HUES64 (cell line): ENCODE results near the gene GP1BB.

Experiments
- H3K27ac ChIP-seq: 2 replicates; pipeline ENCODE4 v1.7.0; 2013; ENCODE audit warnings: low read depth, low read length, inconsistent platforms
- H3K27me3 ChIP-seq: 2 replicates; pipeline ENCODE4 v1.6.1; 2013; ENCODE audit warnings: mild to moderate bottlenecking, low read length; ENCODE audit not compliant: insufficient read depth
- H3K36me3 ChIP-seq: 2 replicates; pipeline ENCODE4 v1.6.1; 2013; ENCODE audit warnings: mild to moderate bottlenecking, low read length; ENCODE audit not compliant: insufficient read depth
- H3K4me1 ChIP-seq: 2 replicates; pipeline ENCODE4 v1.6.1; 2013; ENCODE audit warnings: mild to moderate bottlenecking, low read length, moderate library complexity; ENCODE audit not compliant: insufficient read depth
- H3K4me3 ChIP-seq: 2 replicates; pipeline ENCODE4 v1.5.1; 2013; ENCODE audit warnings: mild to moderate bottlenecking, low read length, moderate library complexity
- H3K9ac ChIP-seq: 2 replicates; pipeline ENCODE4 v1.6.1; 2013; ENCODE audit warnings: mild to moderate bottlenecking, low read depth, low read length
- H3K9me3 ChIP-seq: 2 replicates; pipeline ENCODE4 v1.6.1; 2013; ENCODE audit warnings: low read depth, low read length; ENCODE audit not compliant: insufficient read depth
- WGBS: fragments of 150-250, 120-280 bp; methylation state at CpG from one replicate; pipeline ENCODE4 v1.1.7; 2013; ENCODE audit warnings: missing lambda C conversion rate; 5-methylcytosine and 5-hydroxymethylcytosine counted together

The GP1BB gene

GRCh38 chr22:19760951-19761724 lies 37.8 kb downstream of the GP1BB start:
- no peaks in the 10 kb centered on the region for H3K36me3 ChIP-seq
- no peak overlapping the region for H3K9ac ChIP-seq
- no peak overlapping the region for H3K27ac ChIP-seq
- H3K9me3 ChIP-seq = no peaks in the 10 kb centered on the region
- H3K4me1 ChIP-seq = peaks cover 20% of the 10 kb centered on the region
- H3K27me3 ChIP-seq = peaks cover 98% of the 10 kb centered on the region
- 2% methylated on average over 117 of the region's 117 CpGs for WGBS
- H3K4me3 ChIP-seq = peak overlapping the region; percentile 29; the same call in 1 of the 2 replicates

GRCh38 chr22:19761725-19762567 lies 38.6 kb downstream of the GP1BB start:
- Histone ChIP-seq H3K27me3 (peaks cover 98% of the 10 kb centered on the region), H3K9me3 (no peaks in the 10 kb centered on the region), H3K9ac (no peak overlapping the region), H3K4me3 (0 out of 2 replicates have a peak overlapping the region, but pooled peaks have one; percentile 12), H3K36me3 (no peaks in the 10 kb centered on the region), H3K27ac (no peak overlapping the region), H3K4me1 (peaks cover 20% of the 10 kb centered on the region)
- 41% methylated on average over 33 of the region's 33 CpGs for WGBS

GRCh38 chr22:19762568-19763457 lies 39.5 kb downstream of the GP1BB start:
- Histone ChIP-seq H3K4me3 (no peak overlapping the region; the same call in 1 of the 2 replicates), H3K9me3 (no peaks in the 10 kb centered on the region), H3K27me3 (peaks cover 98% of the 10 kb centered on the region), H3K36me3 (no peaks in the 10 kb centered on the region), H3K4me1 (peaks cover 20% of the 10 kb centered on the region), H3K27ac (no peak overlapping the region), H3K9ac (no peak overlapping the region)
- WGBS = 70% methylated on average over 34 of the region's 34 CpGs

- H3K4me3 ChIP-seq = no peak overlapping the region
- 68% methylated on average over 39 of the region's 39 CpGs for WGBS
- H3K27me3 ChIP-seq = peaks cover 98% of the 10 kb centered on the region
- no peaks in the 10 kb centered on the region for H3K9me3 ChIP-seq
- H3K27ac ChIP-seq = no peak overlapping the region
- H3K4me1 ChIP-seq = peaks cover 20% of the 10 kb centered on the region
- H3K9ac ChIP-seq = no peak overlapping the region
- no peaks in the 10 kb centered on the region for H3K36me3 ChIP-seq
Measured at GRCh38 chr22:19763458-19764298, 40.3 kb downstream of the GP1BB start.

- WGBS = 66% methylated on average over 16 of the region's 17 CpGs
- peaks cover 98% of the 10 kb centered on the region for H3K27me3 ChIP-seq
Measured at GRCh38 chr22:19764299-19764593, 40.9 kb downstream of the GP1BB start.

GRCh38 chr22:19764636-19765476 lies 41.5 kb downstream of the GP1BB start:
- Histone ChIP-seq H3K27me3 (peaks cover 98% of the 10 kb centered on the region), H3K36me3 (no peaks in the 10 kb centered on the region), H3K27ac (no peak overlapping the region), H3K9ac (no peak overlapping the region), H3K4me1 (peaks cover 20% of the 10 kb centered on the region), H3K9me3 (no peaks in the 10 kb centered on the region), H3K4me3 (peak overlapping the region; percentile 25; the same call in 1 of the 2 replicates)
- 30% methylated on average over 25 of the region's 25 CpGs for WGBS

More at GRCh38 chr22:19764299-19764593, 40.9 kb downstream of the GP1BB start:
- no peak overlapping the region for H3K9ac ChIP-seq
- H3K27ac ChIP-seq = no peak overlapping the region
- peaks cover 20% of the 10 kb centered on the region for H3K4me1 ChIP-seq
- no peaks in the 10 kb centered on the region for H3K36me3 ChIP-seq
- no peak overlapping the region for H3K4me3 ChIP-seq
- no peaks in the 10 kb centered on the region for H3K9me3 ChIP-seq

- Histone ChIP-seq H3K4me3 (peak overlapping the region; percentile 25), H3K27ac (no peak overlapping the region), H3K36me3 (no peaks in the 10 kb centered on the region), H3K4me1 (peaks cover 18% of the 10 kb centered on the region), H3K9me3 (no peaks in the 10 kb centered on the region), H3K9ac (no peak overlapping the region), H3K27me3 (peaks cover 100% of the 10 kb centered on the region)
- 1% methylated on average over 81 of the region's 83 CpGs for WGBS
Measured at GRCh38 chr22:19765477-19766239, 42.3 kb downstream of the GP1BB start.

GRCh38 chr22:19766240-19766510 lies 42.8 kb downstream of the GP1BB start:
- H3K9ac ChIP-seq = no peak overlapping the region

GRCh38 chr22:19766511-19767426 lies 43.4 kb downstream of the GP1BB start:
- Histone ChIP-seq H3K4me1 (peaks cover 15% of the 10 kb centered on the region), H3K36me3 (no peaks in the 10 kb centered on the region), H3K27me3 (peaks cover 99% of the 10 kb centered on the region), H3K9ac (no peak overlapping the region), H3K27ac (no peak overlapping the region), H3K4me3 (no peak overlapping the region), H3K9me3 (no peaks in the 10 kb centered on the region)
- 6% methylated on average over 103 of the region's 103 CpGs for WGBS

More at GRCh38 chr22:19766240-19766510, 42.8 kb downstream of the GP1BB start:
- H3K27me3 ChIP-seq = peaks cover 100% of the 10 kb centered on the region
- H3K4me3 ChIP-seq = no peak overlapping the region
- no peaks in the 10 kb centered on the region for H3K9me3 ChIP-seq
- 1% methylated on average over 36 of the region's 36 CpGs for WGBS
- no peaks in the 10 kb centered on the region for H3K36me3 ChIP-seq
- H3K4me1 ChIP-seq = peaks cover 18% of the 10 kb centered on the region
- H3K27ac ChIP-seq = no peak overlapping the region
